Breast epithelium (tissue), 3 donors: ENCODE results near the gene TRIP6.

Experiments used
- POLR2A ChIP-seq: fragments of 450-650 bp; IDR thresholded peaks from one replicate; pipeline ENCODE4 v1.6.1; 2016; ENCODE audit warnings: antibody characterized with exemption, mild to moderate bottlenecking, moderate library complexity
- POLR2AphosphoS5 ChIP-seq, 3 donors: sonication (generic); formaldehyde crosslinking; IDR thresholded peaks; one replicate each; pipeline ENCODE4 v1.6.1; 2017; ENCODE audit warnings: antibody characterized with exemption in 3 of 3
- TF ChIP-seq, protein P1 (sequence below), 3 donors: fragments of 450-650 bp; IDR thresholded peaks; one replicate each; pipeline ENCODE4 v1.5.1; 2016 to 2017; ENCODE audit warnings: antibody characterized with exemption in 3 of 3, mild to moderate bottlenecking in 3 of 3, moderate library complexity in 3 of 3

- TF ChIP-seq, protein P1, sequence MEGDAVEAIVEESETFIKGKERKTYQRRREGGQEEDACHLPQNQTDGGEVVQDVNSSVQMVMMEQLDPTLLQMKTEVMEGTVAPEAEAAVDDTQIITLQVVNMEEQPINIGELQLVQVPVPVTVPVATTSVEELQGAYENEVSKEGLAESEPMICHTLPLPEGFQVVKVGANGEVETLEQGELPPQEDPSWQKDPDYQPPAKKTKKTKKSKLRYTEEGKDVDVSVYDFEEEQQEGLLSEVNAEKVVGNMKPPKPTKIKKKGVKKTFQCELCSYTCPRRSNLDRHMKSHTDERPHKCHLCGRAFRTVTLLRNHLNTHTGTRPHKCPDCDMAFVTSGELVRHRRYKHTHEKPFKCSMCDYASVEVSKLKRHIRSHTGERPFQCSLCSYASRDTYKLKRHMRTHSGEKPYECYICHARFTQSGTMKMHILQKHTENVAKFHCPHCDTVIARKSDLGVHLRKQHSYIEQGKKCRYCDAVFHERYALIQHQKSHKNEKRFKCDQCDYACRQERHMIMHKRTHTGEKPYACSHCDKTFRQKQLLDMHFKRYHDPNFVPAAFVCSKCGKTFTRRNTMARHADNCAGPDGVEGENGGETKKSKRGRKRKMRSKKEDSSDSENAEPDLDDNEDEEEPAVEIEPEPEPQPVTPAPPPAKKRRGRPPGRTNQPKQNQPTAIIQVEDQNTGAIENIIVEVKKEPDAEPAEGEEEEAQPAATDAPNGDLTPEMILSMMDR (IDR thresholded peaks at IDR 0.05), result no peak
- TF ChIP-seq POLR2A (no peak), POLR2AphosphoS5 (IDR thresholded peaks at IDR 0.05) (no peak)
These were observed 5.6 kb upstream of the TRIP6 start for GRCh38 chr7:100861616-100861985.
